H9 (cell line): ENCODE measurements around the gene ZBTB7A. TPM values are rescaled to one million over a fixed set of nuclear protein-coding genes. Genes with fewer than 3 reads are reported as not detected.

Experiments
- DNase-seq: peaks from one replicate; pipeline ENCODE4 v3.0.0-alpha.2; 2017
- H2AFZ ChIP-seq: one replicate; pipeline ENCODE4 v1.6.1; 2013; ENCODE audit warnings: mild to moderate bottlenecking, low read length, control low read depth, moderate library complexity
- H2AK5ac ChIP-seq: 2 replicates; pipeline ENCODE4 v1.6.1; 2013; ENCODE audit warnings: low read length, control low read depth, mixed read lengths; ENCODE audit not compliant: insufficient read length
- H2BK120ac ChIP-seq: one replicate; pipeline ENCODE4 v1.6.1; 2013; ENCODE audit warnings: low read depth, mild to moderate bottlenecking, low read length, control low read depth, inconsistent platforms; ENCODE audit not compliant: poor library complexity, severe bottlenecking
- H2BK12ac ChIP-seq: 2 replicates; pipeline ENCODE4 v1.6.1; 2013; ENCODE audit warnings: low read length, control low read depth, mixed read lengths, low read depth; ENCODE audit not compliant: insufficient read length
- H2BK15ac ChIP-seq: 2 replicates; pipeline ENCODE4 v1.6.1; 2013; ENCODE audit warnings: low read depth, low read length, control low read depth
- H2BK20ac ChIP-seq: one replicate; pipeline ENCODE4 v1.6.1; 2013; ENCODE audit warnings: low read depth, mild to moderate bottlenecking, low read length, control low read depth, inconsistent platforms; ENCODE audit not compliant: poor library complexity, severe bottlenecking
- H2BK5ac ChIP-seq: 2 replicates; pipeline ENCODE4 v1.6.1; 2013; ENCODE audit warnings: low read length, control low read depth, mixed read lengths; ENCODE audit not compliant: insufficient read length
- H3K14ac ChIP-seq: 2 replicates; pipeline ENCODE4 v1.6.1; 2013; ENCODE audit warnings: low read length, control low read depth; ENCODE audit not compliant: insufficient read depth
- H3K18ac ChIP-seq: 2 replicates; pipeline ENCODE4 v1.6.1; 2013; ENCODE audit warnings: low read depth, mild to moderate bottlenecking, mixed read lengths, low read length, control low read depth; ENCODE audit not compliant: insufficient read length
- H3K23ac ChIP-seq: 2 replicates; pipeline ENCODE4 v1.6.1; 2013; ENCODE audit warnings: low read length, control low read depth, mixed read lengths, low read depth; ENCODE audit not compliant: insufficient read length
- H3K23me2 ChIP-seq: 2 replicates; pipeline ENCODE4 v1.6.1; 2013; ENCODE audit warnings: low read depth, mild to moderate bottlenecking, mixed read lengths, low read length, control low read depth; ENCODE audit not compliant: insufficient read length, poor library complexity, severe bottlenecking
- H3K27ac ChIP-seq: 2 replicates; pipeline ENCODE4 v1.5.1; 2013; ENCODE audit warnings: low read length, control low read depth, mixed read lengths, low read depth; ENCODE audit not compliant: insufficient read length
- H3K27me3 ChIP-seq: 2 replicates; pipeline ENCODE4 v1.6.1; 2013; ENCODE audit warnings: low read length, control low read depth, inconsistent platforms; ENCODE audit not compliant: insufficient read depth
- H3K4ac ChIP-seq: 2 replicates; pipeline ENCODE4 v1.6.1; 2013; ENCODE audit warnings: low read depth, mild to moderate bottlenecking, control low read depth, inconsistent platforms, low read length, moderate library complexity
- H3K4me1 ChIP-seq: 2 replicates; pipeline ENCODE4 v1.6.1; 2013; ENCODE audit warnings: low read length, control low read depth, inconsistent platforms; ENCODE audit not compliant: insufficient read depth
- H3K4me2 ChIP-seq: 2 replicates; pipeline ENCODE4 v1.6.1; 2013; ENCODE audit warnings: low read length, control low read depth, mixed read lengths; ENCODE audit not compliant: insufficient read length, insufficient read depth
- H3K56ac ChIP-seq: 2 replicates; pipeline ENCODE4 v1.6.1; 2013; ENCODE audit warnings: low read depth, mild to moderate bottlenecking, mixed read lengths, low read length, control low read depth; ENCODE audit not compliant: insufficient read length
- H3K79me1 ChIP-seq: 2 replicates; pipeline ENCODE4 v1.6.1; 2013; ENCODE audit warnings: low read depth, mild to moderate bottlenecking, moderate library complexity, low read length, control low read depth, inconsistent platforms; ENCODE audit not compliant: insufficient read depth, poor library complexity, severe bottlenecking
- H3K79me2 ChIP-seq: 2 replicates; pipeline ENCODE4 v1.6.1; 2013; ENCODE audit warnings: low read length, control low read depth, inconsistent platforms; ENCODE audit not compliant: insufficient read depth
- H3K9ac ChIP-seq: 2 replicates; pipeline ENCODE4 v1.6.1; 2013; ENCODE audit warnings: low read length, control low read depth, mixed read lengths; ENCODE audit not compliant: insufficient read length; ENCODE audit errors: extremely low read depth
- H3K9me3 ChIP-seq: one replicate; pipeline ENCODE4 v1.6.1; 2013; ENCODE audit warnings: low read depth, low read length, inconsistent platforms; ENCODE audit not compliant: control insufficient read depth
- H3T11ph ChIP-seq: one replicate; pipeline ENCODE4 v1.6.1; 2013; ENCODE audit warnings: mild to moderate bottlenecking, low read length, control low read depth, inconsistent platforms
- H4K20me1 ChIP-seq: one replicate; pipeline ENCODE4 v1.6.1; 2013; ENCODE audit not compliant: control insufficient read depth, insufficient read length, insufficient read depth
- H4K5ac ChIP-seq: 2 replicates; pipeline ENCODE4 v1.6.1; 2013; ENCODE audit warnings: low read depth, mild to moderate bottlenecking, mixed read lengths, low read length, control low read depth; ENCODE audit not compliant: insufficient read length
- H4K8ac ChIP-seq: replicated peaks from 2 replicates; pipeline ENCODE4 v1.6.1; 2013; ENCODE audit warnings: low read length, control low read depth, mixed read lengths, low read depth; ENCODE audit not compliant: insufficient read length
- H4K91ac ChIP-seq: 2 replicates; pipeline ENCODE4 v1.6.1; 2013; ENCODE audit warnings: low read depth, mild to moderate bottlenecking, moderate library complexity, mixed read lengths, low read length, control low read depth; ENCODE audit not compliant: insufficient read length
- H3K27ac Mint-ChIP-seq, 3 experiments: 2 replicates in 2 of 3; 3 replicates in 1 of 3; pipeline ENCODE4 v1.8.0; 2020 to 2021; ENCODE audit warnings: mixed read lengths in 3 of 3, mild to moderate bottlenecking in 1 of 3, moderate library complexity in 1 of 3
- H3K27me3 Mint-ChIP-seq: 2 replicates; pipeline ENCODE4 v1.8.0; 2021; ENCODE audit warnings: low read depth, mild to moderate bottlenecking, moderate library complexity, mixed read lengths
- H3K36me3 Mint-ChIP-seq, 3 experiments: 2 replicates in 2 of 3; 3 replicates in 1 of 3; pipeline ENCODE4 v1.8.0; 2020 to 2021; ENCODE audit warnings: low read depth in 3 of 3, mixed read lengths in 3 of 3; ENCODE audit not compliant: insufficient read depth in 1 of 3
- H3K4me1 Mint-ChIP-seq, 2 experiments: 2 replicates each; pipeline ENCODE4 v1.8.0; 2020; ENCODE audit warnings: mixed read lengths in 2 of 2
- H3K4me3 Mint-ChIP-seq, 2 experiments: 2 replicates in 1 of 2; 3 replicates in 1 of 2; pipeline ENCODE4 v1.8.0; 2020 to 2021; ENCODE audit warnings: mild to moderate bottlenecking in 2 of 2, mixed read lengths in 2 of 2, moderate library complexity in 1 of 2
- H3K9me3 Mint-ChIP-seq, 2 experiments: 2 replicates in 1 of 2; 3 replicates in 1 of 2; pipeline ENCODE4 v1.8.0; 2020; ENCODE audit warnings: mild to moderate bottlenecking in 2 of 2, mixed read lengths in 2 of 2, moderate library complexity in 1 of 2
- CTCF ChIP-seq: fragments of 200-600 bp; sonication (generic); conservative IDR thresholded peaks from 3 replicates; pipeline ENCODE4 v1.8.0; 2021; ENCODE audit warnings: antibody characterized with exemption, mild to moderate bottlenecking
- WGBS: extraction: QIAGEN DNeasy Blood & Tissue Kit; methylation state at CpG from one replicate; pipeline ENCODE4 v1.1.7; 2013; ENCODE audit warnings: missing lambda C conversion rate, low lambda C conversion rate, mixed read lengths; ENCODE audit not compliant: insufficient read length; ENCODE audit errors: extremely low coverage; 5-methylcytosine and 5-hydroxymethylcytosine counted together
- total RNA-seq: library from RNA; stranded (reverse); gene quantifications from 2 replicates; pipeline ENCODE4 v1.2.1, GENCODE V29; 2021

The ZBTB7A gene
- total RNA-seq, 1 experiment from 2014 or later: 24.9 TPM

- H3K79me1 ChIP-seq: no peaks in the 10 kb centered on the region
- no CpG with 5 or more reads among the region's 35 CpGs for WGBS
- no peaks in the 10 kb centered on the region for H3K27me3 ChIP-seq
- no peak overlapping the region for H3T11ph ChIP-seq
- H3K4me2 ChIP-seq: no peak overlapping the region
- Mint-ChIP-seq H3K4me3 (no peak overlapping the region), H3K9me3 (peaks cover 5% of the 10 kb centered on the region in 2 experiments; a peak in 2 of 5 replicates), H3K27ac (peak overlapping the region in 1 of 3 experiments; percentile 83; a peak in 1 of 7 replicates), H3K36me3 (peaks cover 62 to 90% (median 89%) of the 10 kb centered on the region in 3 experiments), H3K4me1 (no peaks in the 10 kb centered on the region), H3K27me3 (no peaks in the 10 kb centered on the region)
- H3K79me2 ChIP-seq: no peaks in the 10 kb centered on the region
- no peaks in the 10 kb centered on the region for H4K20me1 ChIP-seq
- H2BK20ac ChIP-seq: no peak overlapping the region
- H3K4ac ChIP-seq: no peak overlapping the region
- no peak overlapping the region for H2BK15ac ChIP-seq
- TF ChIP-seq CTCF: no peak
- H4K8ac ChIP-seq: no peak overlapping the region
- no peak overlapping the region for H2AK5ac ChIP-seq
- no peak overlapping the region for H2BK5ac ChIP-seq
- no peak overlapping the region for H3K9ac ChIP-seq
- no peak overlapping the region for H3K14ac ChIP-seq
- H3K27ac ChIP-seq: no peak overlapping the region
- DNase-seq: no peak
- no peak overlapping the region for H3K18ac ChIP-seq
- no peak overlapping the region for H4K91ac ChIP-seq
- no peaks in the 10 kb centered on the region for H3K23me2 ChIP-seq
- no peaks in the 10 kb centered on the region for H3K4me1 ChIP-seq
- H4K5ac ChIP-seq: no peak overlapping the region
- H3K23ac ChIP-seq: no peak overlapping the region
- H2AFZ ChIP-seq: no peak overlapping the region
- H2BK120ac ChIP-seq: no peak overlapping the region
- H2BK12ac ChIP-seq: no peak overlapping the region
- H3K9me3 ChIP-seq: no peaks in the 10 kb centered on the region
- no peak overlapping the region for H3K56ac ChIP-seq
These were observed 42.3 kb upstream of the ZBTB7A start for GRCh38 chr19:4108767-4109625.
